ENCODE results near the gene JCAD. TPM values are rescaled to one million over a fixed set of nuclear protein-coding genes. Genes with fewer than 3 reads are reported as not detected.

The JCAD gene
- polyA plus RNA-seq, 2 of the 4 experiments (the other 2 are of a cell fraction), result 4.4 to 6.4 TPM

GRCh38 chr10:29992914-29993313 is 66.5 kb downstream of the JCAD start:
- ATAC-seq, result no peak
- no peak for DNase-seq (ENCODE audit: low read depth in 1 of 2, low spot score in 1 of 2)
- no peak overlapping the region for H3K4me2 ChIP-seq
- H3K4me1 ChIP-seq, result no peaks in the 10 kb centered on the region
- H3K9me3 ChIP-seq, result no peaks in the 10 kb centered on the region
- ChIA-PET POLR2A (no interaction called here), CTCF (no interaction called here)
- no peak overlapping the region for H3K4me3 ChIP-seq
- WGBS (ENCODE audit: missing lambda C conversion rate), result 48% methylated on average over 4 of the region's 4 CpGs
- no peak overlapping the region for H3K27ac ChIP-seq
- TF ChIP-seq POLR2A (IDR thresholded peaks at IDR 0.05; ENCODE audit: low read length) (no peak), KDM1A (IDR thresholded peaks at IDR 0.05; ENCODE audit: low read depth) (no peak), MAX (IDR thresholded peaks at IDR 0.05) (no peak), EHF (CRISPR knock-in tag; IDR thresholded peaks at IDR 0.05) (no peak), JUNB (IDR thresholded peaks at IDR 0.05) (no peak), CHD2 (IDR thresholded peaks at IDR 0.05; ENCODE audit: low read length, partially characterized antibody) (no peak), PBX3 (IDR thresholded peaks at IDR 0.05) (no peak)
- no peak for FAIRE-seq

GRCh38 chr10:29991382-29991781 is 68.0 kb downstream of the JCAD start:
- H3K27ac ChIP-seq, result no peak overlapping the region
- no peaks in the 10 kb centered on the region for H3K9me3 ChIP-seq
- no peak overlapping the region for H3K4me2 ChIP-seq
- H3K4me1 ChIP-seq, result no peaks in the 10 kb centered on the region
- POLR2A ChIA-PET, result no interaction called here
- FAIRE-seq, result no peak
- no peak for DNase-seq (ENCODE audit: low read depth in 1 of 2, low spot score in 1 of 2)
- no peak overlapping the region for H3K4me3 ChIP-seq
- no peak for ATAC-seq
- CTCF ChIA-PET, result interaction anchor here (11.7 kb wide), 1 partner anchor 8 kb away, joined by 110 read pairs; no protein-coding TSS in a partner anchor
- 47% methylated on average over 3 of the region's 3 CpGs for WGBS (ENCODE audit: missing lambda C conversion rate)
- TF ChIP-seq SREBF2 (IDR thresholded peaks at IDR 0.05) (no peak), CEBPB (IDR thresholded peaks at IDR 0.05) (no peak)

- TF ChIP-seq NFE2L2 (conservative IDR thresholded peaks at IDR 0.05; ENCODE audit: low read length) (no peak), CBX2 (IDR thresholded peaks at IDR 0.05; ENCODE audit: borderline replicate concordance, low read depth) (no peak)
- ATAC-seq (no peak), DNase-seq (ENCODE audit: low read depth in 1 of 2, low spot score in 1 of 2) (no peak), FAIRE-seq (no peak)
- 56% methylated on average over 4 of the region's 4 CpGs for WGBS (ENCODE audit: missing lambda C conversion rate)
- H3K4me2 ChIP-seq, result no peak overlapping the region
- peaks cover 8% of the 10 kb centered on the region for H3K9me3 ChIP-seq
- no peaks in the 10 kb centered on the region for H3K4me1 ChIP-seq
- H3K4me3 ChIP-seq, result no peak overlapping the region
- POLR2A ChIA-PET, result no interaction called here
- CTCF ChIA-PET, result interaction anchor here (0.7 to 11.7 kb wide), 3 partner anchors 12 to 424 kb away, joined by 3 to 110 read pairs (median 3); no protein-coding TSS in a partner anchor
- H3K27ac ChIP-seq, result no peak overlapping the region
Observed at GRCh38 chr10:29987471-29987870, 71.9 kb downstream of the JCAD start.

GRCh38 chr10:29982997-29983648 is 76.3 kb downstream of the JCAD start:
- H3K27ac ChIP-seq, result no peak overlapping the region
- H3K4me2 ChIP-seq, result no peak overlapping the region
- H3K4me3 ChIP-seq, result no peak overlapping the region
- DNase-seq (ENCODE audit: low read depth in 1 of 2, low spot score in 1 of 2) (no peak), FAIRE-seq (no peak), ATAC-seq (no peak)
- TF ChIP-seq NFE2L2 (conservative IDR thresholded peaks at IDR 0.05; ENCODE audit: low read length) (no peak), MAFK (IDR thresholded peaks at IDR 0.05; ENCODE audit: partially characterized antibody) (peak; percentile 59)
- peaks cover 8% of the 10 kb centered on the region for H3K9me3 ChIP-seq
- ChIA-PET POLR2A (no interaction called here), CTCF (interaction anchor here (0.9 to 11.7 kb wide), 3 partner anchors 17 to 115 kb away, joined by 3 to 110 read pairs (median 3); no protein-coding TSS in a partner anchor)
- no peaks in the 10 kb centered on the region for H3K4me1 ChIP-seq
- WGBS (ENCODE audit: missing lambda C conversion rate), result 35% methylated on average over 2 of the region's 2 CpGs

- POLR2A ChIA-PET, result no interaction called here
- H3K4me2 ChIP-seq, result no peak overlapping the region
- no peak overlapping the region for H3K27ac ChIP-seq
- 59% methylated on average over 3 of the region's 3 CpGs for WGBS (ENCODE audit: missing lambda C conversion rate)
- DNase-seq (ENCODE audit: low read depth in 1 of 2, low spot score in 1 of 2) (no peak), ATAC-seq (no peak), FAIRE-seq (no peak)
- TF ChIP-seq NFE2L2 (conservative IDR thresholded peaks at IDR 0.05; ENCODE audit: low read length), result no peak
- no peak for TF ChIP-seq RFX5 (IDR thresholded peaks at IDR 0.05)
- TF ChIP-seq ZSCAN20 (CRISPR knock-in tag; IDR thresholded peaks at IDR 0.05), result no peak
- TF ChIP-seq CHD2 (IDR thresholded peaks at IDR 0.05; ENCODE audit: low read length, partially characterized antibody), result no peak
- no peak for TF ChIP-seq FOXS1 (CRISPR knock-in tag; IDR thresholded peaks at IDR 0.05)
- no peak for TF ChIP-seq PHF8 (IDR thresholded peaks at IDR 0.05; ENCODE audit: borderline replicate concordance, low read depth)
- no peak for TF ChIP-seq HES2 (IDR thresholded peaks at IDR 0.05)
- H3K4me1 ChIP-seq, result no peaks in the 10 kb centered on the region
- CTCF ChIA-PET, result interaction anchor here (11.7 kb wide), 1 partner anchor 18 kb away, joined by 110 read pairs; no protein-coding TSS in a partner anchor
- H3K9me3 ChIP-seq, result peaks cover 8% of the 10 kb centered on the region
- no peak overlapping the region for H3K4me3 ChIP-seq
Observed at GRCh38 chr10:29981510-29981909, 77.9 kb downstream of the JCAD start.

Data from A549 (cell line).